Progenitor cell of endocrine pancreas (in vitro differentiated cells): Measurements from ENCODE around the gene SESN1. TPM values are rescaled to one million over a fixed set of nuclear protein-coding genes. Genes with fewer than 3 reads are reported as not detected.

Experiments
- DNase-seq: peaks from one replicate; pipeline ENCODE4 v3.0.0; 2021; ENCODE audit warnings: low spot score; ENCODE audit not compliant: unreplicated experiment
- H3K27ac Mint-ChIP-seq: 2 replicates; pipeline ENCODE4 v1.8.0; 2021; ENCODE audit warnings: mild to moderate bottlenecking, moderate library complexity, mixed read lengths
- H3K27me3 Mint-ChIP-seq: 2 replicates; pipeline ENCODE4 v1.8.0; 2021; ENCODE audit warnings: mixed read lengths
- H3K36me3 Mint-ChIP-seq: 2 replicates; pipeline ENCODE4 v1.8.0; 2022; ENCODE audit warnings: mixed read lengths; ENCODE audit not compliant: insufficient read depth
- H3K4me1 Mint-ChIP-seq: 2 replicates; pipeline ENCODE4 v1.8.0; 2021; ENCODE audit warnings: low read depth, mixed read lengths
- H3K4me3 Mint-ChIP-seq: 2 replicates; pipeline ENCODE4 v1.8.0; 2021; ENCODE audit warnings: low read depth, mild to moderate bottlenecking, moderate library complexity, mixed read lengths
- H3K9me3 Mint-ChIP-seq: 2 replicates; pipeline ENCODE4 v1.8.0; 2021; ENCODE audit warnings: low read depth, mixed read lengths
- total RNA-seq: library from RNA; stranded (reverse); gene quantifications from 2 replicates; pipeline ENCODE4 v1.2.1, GENCODE V29; 2021
- TF ChIP-seq, protein P1 (sequence below): fragments of 200-600 bp; sonication (generic); IDR thresholded peaks from one replicate; pipeline ENCODE4 v1.5.0; 2021; ENCODE audit warnings: antibody characterized with exemption, mild to moderate bottlenecking; ENCODE audit not compliant: unreplicated experiment

Gene SESN1
- total RNA-seq, 1 donor from 2014 or later, result 23.9 TPM

GRCh38 chr6:109053336-109053735 is 41.3 kb downstream of the SESN1 start:
- TF ChIP-seq, protein P1, sequence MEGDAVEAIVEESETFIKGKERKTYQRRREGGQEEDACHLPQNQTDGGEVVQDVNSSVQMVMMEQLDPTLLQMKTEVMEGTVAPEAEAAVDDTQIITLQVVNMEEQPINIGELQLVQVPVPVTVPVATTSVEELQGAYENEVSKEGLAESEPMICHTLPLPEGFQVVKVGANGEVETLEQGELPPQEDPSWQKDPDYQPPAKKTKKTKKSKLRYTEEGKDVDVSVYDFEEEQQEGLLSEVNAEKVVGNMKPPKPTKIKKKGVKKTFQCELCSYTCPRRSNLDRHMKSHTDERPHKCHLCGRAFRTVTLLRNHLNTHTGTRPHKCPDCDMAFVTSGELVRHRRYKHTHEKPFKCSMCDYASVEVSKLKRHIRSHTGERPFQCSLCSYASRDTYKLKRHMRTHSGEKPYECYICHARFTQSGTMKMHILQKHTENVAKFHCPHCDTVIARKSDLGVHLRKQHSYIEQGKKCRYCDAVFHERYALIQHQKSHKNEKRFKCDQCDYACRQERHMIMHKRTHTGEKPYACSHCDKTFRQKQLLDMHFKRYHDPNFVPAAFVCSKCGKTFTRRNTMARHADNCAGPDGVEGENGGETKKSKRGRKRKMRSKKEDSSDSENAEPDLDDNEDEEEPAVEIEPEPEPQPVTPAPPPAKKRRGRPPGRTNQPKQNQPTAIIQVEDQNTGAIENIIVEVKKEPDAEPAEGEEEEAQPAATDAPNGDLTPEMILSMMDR, result no peak
- Mint-ChIP-seq H3K4me1 (peaks cover 11% of the 10 kb centered on the region), H3K36me3 (peaks cover 4% of the 10 kb centered on the region), H3K4me3 (no peak overlapping the region), H3K27me3 (no peaks in the 10 kb centered on the region), H3K9me3 (peaks cover 7% of the 10 kb centered on the region), H3K27ac (no peak overlapping the region)
- DNase-seq, result no peak

DNA sequence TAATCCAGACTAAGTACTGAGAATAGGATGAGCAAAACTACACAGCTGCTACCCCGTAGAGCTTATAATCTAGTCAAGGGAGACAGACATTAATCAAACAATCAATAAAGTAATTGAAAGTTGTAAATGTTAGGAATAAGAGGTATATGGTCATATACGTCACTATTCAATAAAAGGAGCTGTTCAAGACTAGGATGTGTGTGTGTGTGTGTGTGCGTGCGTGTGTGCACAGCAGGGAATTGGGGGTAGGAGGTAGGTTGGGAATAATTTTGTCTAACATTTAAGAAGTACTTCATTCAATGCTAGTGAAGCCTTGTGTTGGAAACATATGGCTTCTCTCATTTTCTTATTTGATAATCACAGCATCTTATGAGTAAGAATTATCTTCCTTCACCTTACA is 41.8 kb downstream of the SESN1 start:
- Mint-ChIP-seq H3K27ac (no peak overlapping the region), H3K4me1 (peaks cover 13% of the 10 kb centered on the region), H3K4me3 (no peak overlapping the region), H3K27me3 (no peaks in the 10 kb centered on the region), H3K9me3 (peaks cover 7% of the 10 kb centered on the region), H3K36me3 (peaks cover 8% of the 10 kb centered on the region)
- TF ChIP-seq, protein P1, result no peak
- no peak for DNase-seq

DNA sequence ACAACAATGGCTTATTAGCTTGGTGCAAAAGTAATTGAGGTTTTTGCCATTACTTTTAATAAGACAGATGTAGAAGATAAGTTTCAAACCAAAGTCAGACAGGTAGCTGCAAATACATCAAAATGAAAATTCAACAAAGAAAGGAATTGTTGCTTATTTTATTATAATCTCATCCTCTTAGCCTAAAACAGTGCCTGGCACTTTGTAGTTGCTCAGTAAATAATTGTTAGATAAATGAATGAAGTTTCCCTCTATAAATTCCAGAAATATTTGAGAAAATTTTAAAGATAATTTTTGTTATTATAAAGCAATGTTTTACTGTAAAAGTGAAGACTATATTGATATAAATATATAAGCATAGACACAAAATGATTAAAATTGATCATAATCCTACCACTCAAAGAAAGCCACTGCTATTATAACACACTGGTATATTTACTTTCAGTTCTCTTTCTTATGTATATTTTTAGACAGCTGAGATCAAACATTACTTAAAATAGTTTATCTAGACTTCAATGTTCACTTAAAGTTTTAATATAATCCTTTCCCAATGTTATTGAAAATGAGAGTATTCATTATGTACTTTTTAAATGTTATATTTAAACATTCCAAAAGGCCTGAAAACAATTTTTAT is 42.5 kb downstream of the SESN1 start:
- Mint-ChIP-seq H3K27me3 (no peaks in the 10 kb centered on the region), H3K36me3 (peaks cover 8% of the 10 kb centered on the region), H3K4me1 (peaks cover 13% of the 10 kb centered on the region), H3K27ac (no peak overlapping the region), H3K4me3 (no peak overlapping the region), H3K9me3 (peaks cover 7% of the 10 kb centered on the region)
- TF ChIP-seq, protein P1, result no peak
- DNase-seq, result no peak

GRCh38 chr6:109051301-109052017 is 43.2 kb downstream of the SESN1 start:
- TF ChIP-seq, protein P1, result no peak
- DNase-seq, result no peak
- Mint-ChIP-seq H3K9me3 (peaks cover 7% of the 10 kb centered on the region), H3K4me1 (peaks cover 13% of the 10 kb centered on the region), H3K27ac (no peak overlapping the region), H3K36me3 (peaks cover 8% of the 10 kb centered on the region), H3K27me3 (no peaks in the 10 kb centered on the region), H3K4me3 (no peak overlapping the region)

- Mint-ChIP-seq H3K27me3 (no peaks in the 10 kb centered on the region), H3K36me3 (peaks cover 10% of the 10 kb centered on the region), H3K27ac (no peak overlapping the region), H3K4me3 (no peak overlapping the region), H3K9me3 (peaks cover 8% of the 10 kb centered on the region), H3K4me1 (peaks cover 13% of the 10 kb centered on the region)
- TF ChIP-seq, protein P1, result no peak
- no peak for DNase-seq
Observed at GRCh38 chr6:109050447-109051102, 44.1 kb downstream of the SESN1 start.
